ENCODE results near the gene ASCL5. TPM values are rescaled to one million over a fixed set of nuclear protein-coding genes. Genes with fewer than 3 reads are reported as not detected.

ASCL5 gene
- total RNA-seq, 1 experiment from 2014 or later = not detected

GRCh38 chr1:201136355-201137023 is 9.5 kb upstream of the ASCL5 start:
- in situ Hi-C loops (cut with HindIII; ENCODE audit: low pct_unique_long_range_greater_than_20kb, low sequenced_read_pairs) = no loop called here
- Histone ChIP-seq H3K36me3 (ENCODE audit: control insufficient read depth, insufficient read depth, low read length) (no peaks in the 10 kb centered on the region; the same call in 1 of the 2 replicates), H3K9me3 (ENCODE audit: control insufficient read depth, insufficient read depth, low read depth, low read length) (no peaks in the 10 kb centered on the region), H3K4me3 (ENCODE audit: low read depth in 2 of 2, low read length in 2 of 2) (no peak overlapping the region), H3K4me1 (ENCODE audit: control insufficient read depth, insufficient read depth, low read length) (no peaks in the 10 kb centered on the region), H3K27ac (ENCODE audit: low read length) (no peak overlapping the region), H3K27me3 (ENCODE audit: control insufficient read depth, insufficient read depth, low read length) (no peaks in the 10 kb centered on the region)
- ATAC-seq = no peak
- no peak for DNase-seq (ENCODE audit: low read depth, low spot score)
- BruUV-seq (replicated peaks) = no TSS peak
- intact Hi-C loops (cut with micrococcal nuclease; ENCODE audit: unreplicated experiment) = no loop called here
- ChIA-PET POLR2A (interaction anchor here (0.5 kb wide), 1 partner anchor 509 kb away, joined by 3 read pairs; no protein-coding TSS in a partner anchor), CTCF (interaction anchor here (0.6 kb wide), 1 partner anchor 64 kb away, joined by 8 read pairs; no protein-coding TSS in a partner anchor)
- no peak for TF ChIP-seq POLR2AphosphoS5 (IDR thresholded peaks at IDR 0.05; ENCODE audit: low read depth, low read length)
- no peak for TF ChIP-seq REST (IDR thresholded peaks at IDR 0.05; ENCODE audit: insufficient read depth in 1 of 2, low read depth in 2 of 2, low read length in 1 of 2)
- no peak for TF ChIP-seq TCF7L2 (IDR thresholded peaks at IDR 0.05; ENCODE audit: low read depth, low read length)
- TF ChIP-seq SIN3A (IDR thresholded peaks at IDR 0.05; ENCODE audit: borderline replicate concordance, insufficient read depth, low read depth, low read length) = no peak
- no peak for TF ChIP-seq CTCF (IDR thresholded peaks at IDR 0.05)

- in situ Hi-C loops (cut with HindIII; ENCODE audit: low pct_unique_long_range_greater_than_20kb, low sequenced_read_pairs) = no loop called here
- TF ChIP-seq CTCF (IDR thresholded peaks at IDR 0.05) (no peak), REST (IDR thresholded peaks at IDR 0.05; ENCODE audit: insufficient read depth in 1 of 2, low read depth in 2 of 2, low read length in 1 of 2) (no peak), POLR2AphosphoS5 (IDR thresholded peaks at IDR 0.05; ENCODE audit: low read depth, low read length) (no peak), SIN3A (IDR thresholded peaks at IDR 0.05; ENCODE audit: borderline replicate concordance, insufficient read depth, low read depth, low read length) (no peak), TCF7L2 (IDR thresholded peaks at IDR 0.05; ENCODE audit: low read depth, low read length) (no peak)
- ATAC-seq = no peak
- ChIA-PET CTCF (no interaction called here), POLR2A (no interaction called here)
- Histone ChIP-seq H3K4me1 (ENCODE audit: control insufficient read depth, insufficient read depth, low read length) (no peaks in the 10 kb centered on the region), H3K27ac (ENCODE audit: low read length) (no peak overlapping the region), H3K27me3 (ENCODE audit: control insufficient read depth, insufficient read depth, low read length) (no peaks in the 10 kb centered on the region), H3K36me3 (ENCODE audit: control insufficient read depth, insufficient read depth, low read length) (no peaks in the 10 kb centered on the region; the same call in 1 of the 2 replicates), H3K9me3 (ENCODE audit: control insufficient read depth, insufficient read depth, low read depth, low read length) (no peaks in the 10 kb centered on the region), H3K4me3 (ENCODE audit: low read depth in 2 of 2, low read length in 2 of 2) (no peak overlapping the region)
- intact Hi-C loops (cut with micrococcal nuclease; ENCODE audit: unreplicated experiment) = no loop called here
- no TSS peak for BruUV-seq (replicated peaks)
- no peak for DNase-seq (ENCODE audit: low read depth, low spot score)
These were observed 7.4 kb upstream of the ASCL5 start for GRCh38 chr1:201134405-201134804.

Measured in Panc1 (cell line).